Measurements from ENCODE around the gene NTRK2.

The NTRK2 gene

GRCh38 chr9:84742261-84742660 lies 72.7 kb downstream of the NTRK2 start:
- no peak for DNase-seq

GRCh38 chr9:84744195-84744594 lies 74.7 kb downstream of the NTRK2 start:
- DNase-seq = no peak

- DNase-seq = no peak
These were observed 75.2 kb downstream of the NTRK2 start for GRCh38 chr9:84744726-84745125.

GRCh38 chr9:84748112-84748511 lies 78.6 kb downstream of the NTRK2 start:
- DNase-seq = no peak

GRCh38 chr9:84750152-84750865 lies 80.8 kb downstream of the NTRK2 start:
- DNase-seq = no peak

- DNase-seq = peak; percentile 10
These were observed 82.4 kb downstream of the NTRK2 start for GRCh38 chr9:84751921-84752320.

GRCh38 chr9:84754461-84754860 lies 84.9 kb downstream of the NTRK2 start:
- no peak for DNase-seq

GRCh38 chr9:84754881-84755280 lies 85.4 kb downstream of the NTRK2 start:
- DNase-seq = no peak

GRCh38 chr9:84755380-84755779 lies 85.9 kb downstream of the NTRK2 start:
- DNase-seq = no peak

GRCh38 chr9:84756171-84756570 lies 86.6 kb downstream of the NTRK2 start:
- no peak for DNase-seq

- DNase-seq = no peak
These were observed 87.2 kb downstream of the NTRK2 start for GRCh38 chr9:84756731-84757130.

GRCh38 chr9:84758817-84759216 lies 89.3 kb downstream of the NTRK2 start:
- no peak for DNase-seq

GRCh38 chr9:84759300-84759750 lies 89.8 kb downstream of the NTRK2 start:
- peak; percentile 43 for DNase-seq

- no peak for DNase-seq
These were observed 90.3 kb downstream of the NTRK2 start for GRCh38 chr9:84759804-84760203.

- no peak for DNase-seq
These were observed 91.7 kb downstream of the NTRK2 start for GRCh38 chr9:84761137-84761808.

GRCh38 chr9:84772511-84772910 lies 103.0 kb downstream of the NTRK2 start:
- DNase-seq = no peak

GRCh38 chr9:84773022-84773421 lies 103.5 kb downstream of the NTRK2 start:
- DNase-seq = no peak

- DNase-seq = no peak
These were observed 105.6 kb downstream of the NTRK2 start for GRCh38 chr9:84775056-84775643.

- DNase-seq = no peak
These were observed 109.0 kb downstream of the NTRK2 start for GRCh38 chr9:84778570-84778969.

- no peak for DNase-seq
These were observed 110.4 kb downstream of the NTRK2 start for GRCh38 chr9:84779883-84780282.

GRCh38 chr9:84780385-84780784 lies 110.9 kb downstream of the NTRK2 start:
- DNase-seq = no peak

- peak; percentile 26 for DNase-seq
These were observed 111.9 kb downstream of the NTRK2 start for GRCh38 chr9:84781458-84781857.

- DNase-seq = no peak
These were observed 112.7 kb downstream of the NTRK2 start for GRCh38 chr9:84781931-84782866.
